Thymus (tissue), 11 donors: Measurements from ENCODE around the gene SEPTIN10. TPM values are rescaled to one million over a fixed set of nuclear protein-coding genes. Genes with fewer than 3 reads are reported as not detected.
"Not testable (repeated sequence)": the region's sequence is repeated elsewhere in the genome, so short reads cannot be mapped to it uniquely, and the experiment has no call there.

Experiments used
- DNase-seq, 9 donors: peaks; one replicate each; pipeline ENCODE4 v3.0.0-alpha.2; 2013; ENCODE audit warnings: low spot score in 9 of 9, low read depth in 6 of 9, missing footprints in 1 of 9
- H3K27ac ChIP-seq, 2 donors: one replicate each; pipeline ENCODE4 v1.5.1; 2013; ENCODE audit warnings: control low read depth in 1 of 2, low read depth in 1 of 2, low read length in 1 of 2, mild to moderate bottlenecking in 1 of 2, moderate library complexity in 1 of 2
- H3K27me3 ChIP-seq, 2 donors: one replicate each; pipeline ENCODE4 v1.5.1; 2013; ENCODE audit warnings: low read length in 1 of 2; ENCODE audit not compliant: control insufficient read depth in 2 of 2, insufficient read depth in 1 of 2
- H3K36me3 ChIP-seq, 2 donors: one replicate each; pipeline ENCODE4 v1.5.1; 2013; ENCODE audit warnings: low read length in 1 of 2, mild to moderate bottlenecking in 1 of 2, moderate library complexity in 1 of 2; ENCODE audit not compliant: control insufficient read depth in 2 of 2, insufficient read depth in 2 of 2
- H3K4me1 ChIP-seq, 2 donors: one replicate each; pipeline ENCODE4 v1.5.1; 2013; ENCODE audit warnings: low read length in 2 of 2; ENCODE audit not compliant: control insufficient read depth in 2 of 2, insufficient read depth in 2 of 2
- H3K4me3 ChIP-seq, 2 donors: one replicate each; pipeline ENCODE4 v1.5.1; 2013; ENCODE audit warnings: low read length in 2 of 2, control low read depth in 1 of 2, mild to moderate bottlenecking in 1 of 2
- H3K9me3 ChIP-seq, 2 donors: one replicate each; pipeline ENCODE4 v1.5.1; 2013; ENCODE audit warnings: low read length in 1 of 2, mild to moderate bottlenecking in 1 of 2; ENCODE audit not compliant: control insufficient read depth in 2 of 2, insufficient read depth in 1 of 2
- WGBS: extraction: QIAGEN DNeasy Blood & Tissue Kit; methylation state at CpG from one replicate; pipeline ENCODE4 v1.1.7; 2013; 5-methylcytosine and 5-hydroxymethylcytosine counted together
- polyA plus RNA-seq: library from polyadenylated mRNA; stranded (reverse); fragments of 200-250 nt; gene quantifications from one replicate; pipeline ENCODE4 v1.2.3, GENCODE V29; 2013
- total RNA-seq: library from RNA; stranded (reverse); fragments of 120-200 nt; gene quantifications from one replicate; pipeline ENCODE4 v1.2.4, GENCODE V29; 2013
- donor health status: healthy.

Gene SEPTIN10
- total and polyA plus RNA-seq, 2 donors, result 27.3 to 42.4 TPM

GRCh38 chr2:109592905-109593304, 20.9 kb downstream of the SEPTIN10 start:
- 94% methylated on average over 3 of the region's 3 CpGs for WGBS
- no peak overlapping the region for H3K4me3 ChIP-seq
- H3K27me3 ChIP-seq, result no peaks in the 10 kb centered on the region
- H3K36me3 ChIP-seq, result no peaks in the 10 kb centered on the region
- H3K9me3 ChIP-seq, result no peaks in the 10 kb centered on the region
- H3K27ac ChIP-seq, result no peak overlapping the region
- H3K4me1 ChIP-seq, result no peaks in the 10 kb centered on the region
- no peak for DNase-seq

DNA sequence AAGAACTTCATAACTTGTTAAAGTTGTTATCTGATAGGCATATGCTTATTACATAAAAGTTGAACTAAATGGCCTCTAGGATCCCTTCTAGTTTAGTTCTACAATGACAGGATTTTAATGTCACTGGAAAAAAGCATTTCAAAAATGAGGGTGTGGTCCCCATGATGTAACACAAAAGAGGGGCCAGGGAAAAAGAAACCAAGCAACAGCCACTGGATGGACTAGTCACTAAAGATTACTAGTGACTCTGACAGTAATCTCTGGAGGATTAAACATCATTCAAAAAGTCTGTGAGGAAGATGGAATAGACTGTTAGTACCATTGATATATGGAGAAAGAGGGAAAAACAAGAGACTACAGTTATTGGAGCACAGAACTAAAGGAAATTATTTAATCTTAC, 22.6 kb downstream of the SEPTIN10 start:
- Histone ChIP-seq H3K4me3 (no peak overlapping the region), H3K27me3 (no peaks in the 10 kb centered on the region), H3K36me3 (no peaks in the 10 kb centered on the region), H3K4me1 (no peaks in the 10 kb centered on the region), H3K9me3 (no peaks in the 10 kb centered on the region), H3K27ac (no peak overlapping the region)
- DNase-seq, result no peak

GRCh38 chr2:109586687-109587086, 27.1 kb downstream of the SEPTIN10 start:
- H3K36me3 ChIP-seq, result no peaks in the 10 kb centered on the region
- H3K27me3 ChIP-seq, result no peaks in the 10 kb centered on the region
- no peaks in the 10 kb centered on the region for H3K4me1 ChIP-seq
- H3K4me3 ChIP-seq, result no peak overlapping the region
- DNase-seq, result no peak
- no peak overlapping the region for H3K27ac ChIP-seq
- H3K9me3 ChIP-seq, result no peaks in the 10 kb centered on the region

- H3K27me3 ChIP-seq, result no peaks in the 10 kb centered on the region
- WGBS, result 92% methylated on average over 6 of the region's 6 CpGs
- H3K9me3 ChIP-seq, result no peaks in the 10 kb centered on the region
- no peak for DNase-seq
- no peak overlapping the region for H3K4me3 ChIP-seq
- H3K36me3 ChIP-seq, result no peaks in the 10 kb centered on the region
- H3K4me1 ChIP-seq, result no peaks in the 10 kb centered on the region
- no peak overlapping the region for H3K27ac ChIP-seq
Measured at GRCh38 chr2:109582928-109583895, 30.6 kb downstream of the SEPTIN10 start.

- H3K27ac ChIP-seq, H3K4me1 ChIP-seq, H3K27me3 ChIP-seq, DNase-seq, H3K4me3 ChIP-seq, H3K9me3 ChIP-seq, H3K36me3 ChIP-seq: not testable (repeated sequence)
- 98% methylated on average over 7 of the region's 7 CpGs for WGBS
Measured at GRCh38 chr2:109577630-109578029, 36.1 kb downstream of the SEPTIN10 start.

GRCh38 chr2:109575373-109575772, 38.4 kb downstream of the SEPTIN10 start:
- WGBS, result 83% methylated on average over 1 of the region's 1 CpG
- H3K9me3 ChIP-seq, result no peaks in the 10 kb centered on the region
- H3K36me3 ChIP-seq, result no peaks in the 10 kb centered on the region
- H3K27ac ChIP-seq, result no peak overlapping the region
- no peak for DNase-seq
- H3K4me3 ChIP-seq, result no peak overlapping the region
- no peaks in the 10 kb centered on the region for H3K27me3 ChIP-seq
- no peaks in the 10 kb centered on the region for H3K4me1 ChIP-seq

DNA sequence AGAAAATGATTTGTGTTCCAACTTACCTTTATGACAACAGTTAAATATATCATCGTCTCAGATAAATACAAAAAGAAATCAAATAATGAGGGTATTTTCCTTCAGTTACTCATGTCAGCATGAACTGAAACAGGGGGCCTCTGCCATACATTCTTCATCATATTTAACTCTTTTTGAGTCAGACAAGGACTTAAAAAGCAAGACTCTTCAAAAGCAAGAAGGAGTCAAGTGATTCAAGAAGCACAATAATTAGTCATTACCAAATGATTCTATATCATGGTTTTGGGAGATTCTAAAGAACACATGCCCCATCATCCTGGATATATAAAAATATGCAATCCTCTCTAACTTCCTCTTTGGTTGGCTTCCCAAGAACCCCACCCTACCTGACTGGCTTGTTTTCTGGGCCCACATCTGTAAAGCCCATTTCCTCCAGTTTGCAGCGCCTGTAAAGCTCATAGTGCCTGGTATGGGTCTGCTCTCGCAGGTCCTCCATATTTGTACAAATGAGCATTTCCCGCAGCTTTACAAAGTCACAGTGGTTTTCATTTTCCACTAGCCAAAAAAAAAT, 49.7 kb downstream of the SEPTIN10 start:
- 89% methylated on average over 4 of the region's 4 CpGs for WGBS

DNA sequence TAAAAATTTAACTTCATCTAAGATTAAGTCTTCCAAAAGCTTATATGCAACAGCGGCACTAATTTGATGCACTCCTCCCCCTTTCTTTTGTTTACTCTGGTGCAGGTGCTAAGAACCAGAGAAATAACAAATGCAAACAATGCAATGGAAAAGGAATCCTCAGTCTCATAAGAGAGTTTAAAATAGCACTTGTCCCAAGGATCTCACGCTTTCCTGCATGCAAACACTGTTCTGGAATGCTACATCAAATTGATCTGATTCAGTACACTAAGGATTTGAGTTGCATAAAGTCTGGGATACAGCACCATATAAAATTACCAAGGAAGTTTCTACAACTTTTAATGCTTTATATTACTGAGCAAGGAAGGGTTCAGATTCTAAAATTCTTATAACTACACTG, 50.5 kb downstream of the SEPTIN10 start:
- Histone ChIP-seq H3K9me3 (no peaks in the 10 kb centered on the region), H3K27me3 (no peaks in the 10 kb centered on the region), H3K36me3 (no peaks in the 10 kb centered on the region), H3K4me3 (no peak overlapping the region), H3K4me1 (no peaks in the 10 kb centered on the region), H3K27ac (no peak overlapping the region)
- WGBS, result 78% methylated on average over 2 of the region's 2 CpGs
- no peak for DNase-seq

More for the DNA sequence above, 49.7 kb downstream of the SEPTIN10 start:
- Histone ChIP-seq H3K36me3 (no peaks in the 10 kb centered on the region), H3K9me3 (no peaks in the 10 kb centered on the region), H3K27ac (no peak overlapping the region), H3K4me3 (no peak overlapping the region), H3K4me1 (no peaks in the 10 kb centered on the region), H3K27me3 (no peaks in the 10 kb centered on the region)
- no peak for DNase-seq

GRCh38 chr2:109562421-109562820, 51.3 kb downstream of the SEPTIN10 start:
- WGBS, result 96% methylated on average over 2 of the region's 2 CpGs
- no peaks in the 10 kb centered on the region for H3K36me3 ChIP-seq
- H3K4me1 ChIP-seq, result no peaks in the 10 kb centered on the region
- H3K27ac ChIP-seq, result no peak overlapping the region
- DNase-seq, result no peak
- H3K27me3 ChIP-seq, result no peaks in the 10 kb centered on the region
- H3K9me3 ChIP-seq, result no peaks in the 10 kb centered on the region
- H3K4me3 ChIP-seq, result no peak overlapping the region
